HG03045 (cell line): ENCODE data around the gene ZPLD1.

Experiments
- ATAC-seq: cut with Tn5 transposase; IDR thresholded peaks from one replicate; pipeline ENCODE4 v1.9.1; 2021; ENCODE audit warnings: mild to moderate bottlenecking, moderate library complexity; ENCODE audit not compliant: unreplicated experiment

Gene ZPLD1

GRCh38 chr3:102521246-102521645 lies 86.4 kb downstream of the ZPLD1 start:
- no peak for ATAC-seq

- no peak for ATAC-seq
Observed at GRCh38 chr3:102525624-102526023, 90.8 kb downstream of the ZPLD1 start.

- ATAC-seq = no peak
Observed at GRCh38 chr3:102526865-102527264, 92.0 kb downstream of the ZPLD1 start.

GRCh38 chr3:102528727-102529126 lies 93.9 kb downstream of the ZPLD1 start:
- no peak for ATAC-seq
